ENCODE data around the gene ITGA2B.
A peak's percentile ranks its signal among the peaks of the same experiment; 100 is the strongest.
"Not testable (repeated sequence)": the region's sequence is repeated elsewhere in the genome, so short reads cannot be mapped to it uniquely, and the experiment has no call there.

The ITGA2B gene

GRCh38 chr17:44351961-44352827 is 37.3 kb downstream of the ITGA2B start:
- no peak for DNase-seq

- DNase-seq = no peak
These were observed 38.0 kb downstream of the ITGA2B start for GRCh38 chr17:44351464-44351863.

GRCh38 chr17:44350733-44351226 is 38.7 kb downstream of the ITGA2B start:
- peak; percentile 74 to 80 for DNase-seq

GRCh38 chr17:44349553-44350070 is 39.8 kb downstream of the ITGA2B start:
- no peak for DNase-seq

GRCh38 chr17:44348988-44349364 is 40.5 kb downstream of the ITGA2B start:
- DNase-seq = no peak

- no peak for DNase-seq
These were observed 41.0 kb downstream of the ITGA2B start for GRCh38 chr17:44348234-44348987.

GRCh38 chr17:44347206-44348055 is 42.0 kb downstream of the ITGA2B start:
- DNase-seq = not testable (repeated sequence)

GRCh38 chr17:44346064-44346844 is 43.2 kb downstream of the ITGA2B start:
- DNase-seq = no peak

GRCh38 chr17:44345454-44346026 is 43.9 kb downstream of the ITGA2B start:
- DNase-seq = peak; percentile 37 to 74

- DNase-seq = peak; percentile 99
These were observed 44.5 kb downstream of the ITGA2B start, which contains the start of gene GRN for GRCh38 chr17:44344939-44345453. Gene GRN (plus strand): TSS chr17:44345302. CDS start chr17:44349165, 3,863 bp downstream.

- no peak for DNase-seq
These were observed 45.8 kb downstream of the ITGA2B start for GRCh38 chr17:44343510-44344209.

- DNase-seq = not testable (repeated sequence)
These were observed 48.9 kb downstream of the ITGA2B start for GRCh38 chr17:44340553-44340952.

- DNase-seq = no peak
These were observed 50.7 kb downstream of the ITGA2B start for GRCh38 chr17:44338702-44339101.

GRCh38 chr17:44335968-44336367 is 53.5 kb downstream of the ITGA2B start:
- no peak for DNase-seq

- DNase-seq = no peak
These were observed 53.9 kb downstream of the ITGA2B start for GRCh38 chr17:44335564-44335963.

- no peak for DNase-seq
These were observed 54.7 kb downstream of the ITGA2B start for GRCh38 chr17:44334727-44335126.

- no peak for DNase-seq
These were observed 55.1 kb downstream of the ITGA2B start for GRCh38 chr17:44334315-44334714.

- no peak for DNase-seq
These were observed 56.1 kb downstream of the ITGA2B start for GRCh38 chr17:44333371-44333770.

GRCh38 chr17:44331249-44331760 is 58.1 kb downstream of the ITGA2B start:
- peak; percentile 77 to 86 for DNase-seq

GRCh38 chr17:44330263-44330662 is 59.2 kb downstream of the ITGA2B start:
- DNase-seq = not testable (repeated sequence)
